Parathyroid adenoma (tissue), 2 donors: ENCODE measurements around the gene TFDP1.

Source experiments
- H2AFZ ChIP-seq: fragments of 300-600 bp; sonication (generic); one replicate; pipeline ENCODE4 v1.7.0; 2017; ENCODE audit warnings: antibody characterized with exemption, mild to moderate bottlenecking
- H3K27ac ChIP-seq: fragments of 300-600 bp; sonication (generic); one replicate; pipeline ENCODE4 v1.7.0; 2017
- H3K27me3 ChIP-seq: fragments of 300-600 bp; sonication (generic); one replicate; pipeline ENCODE4 v1.7.0; 2017; ENCODE audit warnings: low read length; ENCODE audit not compliant: control insufficient read depth, insufficient read depth
- H3K36me3 ChIP-seq: fragments of 300-600 bp; sonication (generic); one replicate; pipeline ENCODE4 v1.7.0; 2017; ENCODE audit warnings: low read length; ENCODE audit not compliant: control insufficient read depth, insufficient read depth
- H3K4me1 ChIP-seq: fragments of 300-600 bp; sonication (generic); one replicate; pipeline ENCODE4 v1.7.0; 2017; ENCODE audit warnings: control low read depth
- H3K4me2 ChIP-seq: fragments of 300-600 bp; sonication (generic); one replicate; pipeline ENCODE4 v1.7.0; 2017; ENCODE audit warnings: low read length
- H3K4me3 ChIP-seq: fragments of 300-600 bp; sonication (generic); one replicate; pipeline ENCODE4 v1.7.0; 2017; ENCODE audit warnings: low read depth, low read length
- H3K79me2 ChIP-seq: fragments of 300-600 bp; sonication (generic); one replicate; pipeline ENCODE4 v1.7.0; 2017; ENCODE audit warnings: control low read depth
- H3K9ac ChIP-seq: fragments of 300-600 bp; sonication (generic); one replicate; pipeline ENCODE4 v1.7.0; 2017; ENCODE audit warnings: mild to moderate bottlenecking
- H3K9me3 ChIP-seq: fragments of 300-600 bp; sonication (generic); one replicate; pipeline ENCODE4 v1.7.0; 2017; ENCODE audit warnings: low read length; ENCODE audit not compliant: control insufficient read depth
- TF ChIP-seq, protein P1 (sequence below): fragments of 300-600 bp; sonication (generic); IDR thresholded peaks from one replicate; pipeline ENCODE4 v1.7.0; 2017; ENCODE audit warnings: antibody characterized with exemption, mild to moderate bottlenecking
- donor health status: primary hyperparathyroidism.

The TFDP1 gene

DNA sequence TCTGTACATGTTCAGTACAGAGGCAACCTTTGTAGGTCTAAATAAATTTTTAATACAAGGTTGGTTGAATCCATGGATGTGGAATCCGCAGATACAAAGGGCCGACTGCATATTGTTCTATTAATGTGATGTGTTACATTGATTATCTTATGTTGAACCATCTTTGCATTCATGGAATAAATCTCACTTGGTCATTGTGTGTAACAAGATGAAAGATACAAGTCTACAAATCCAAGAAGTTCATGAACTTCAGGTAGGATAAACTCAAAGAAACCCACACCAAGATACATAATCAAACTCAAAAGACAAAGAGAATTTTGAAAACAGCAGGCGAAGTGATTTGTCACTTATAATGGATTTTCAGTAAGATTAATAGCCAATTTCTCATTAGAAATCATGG is 8.0 kb upstream of the TFDP1 start:
- Histone ChIP-seq H3K9me3 (no peaks in the 10 kb centered on the region), H3K9ac (no peak overlapping the region), H3K79me2 (no peaks in the 10 kb centered on the region), H3K4me1 (no peaks in the 10 kb centered on the region), H3K4me3 (no peak overlapping the region), H3K27ac (no peak overlapping the region), H3K4me2 (no peak overlapping the region), H3K27me3 (no peaks in the 10 kb centered on the region), H2AFZ (no peak overlapping the region), H3K36me3 (no peaks in the 10 kb centered on the region)
- TF ChIP-seq, protein P1, sequence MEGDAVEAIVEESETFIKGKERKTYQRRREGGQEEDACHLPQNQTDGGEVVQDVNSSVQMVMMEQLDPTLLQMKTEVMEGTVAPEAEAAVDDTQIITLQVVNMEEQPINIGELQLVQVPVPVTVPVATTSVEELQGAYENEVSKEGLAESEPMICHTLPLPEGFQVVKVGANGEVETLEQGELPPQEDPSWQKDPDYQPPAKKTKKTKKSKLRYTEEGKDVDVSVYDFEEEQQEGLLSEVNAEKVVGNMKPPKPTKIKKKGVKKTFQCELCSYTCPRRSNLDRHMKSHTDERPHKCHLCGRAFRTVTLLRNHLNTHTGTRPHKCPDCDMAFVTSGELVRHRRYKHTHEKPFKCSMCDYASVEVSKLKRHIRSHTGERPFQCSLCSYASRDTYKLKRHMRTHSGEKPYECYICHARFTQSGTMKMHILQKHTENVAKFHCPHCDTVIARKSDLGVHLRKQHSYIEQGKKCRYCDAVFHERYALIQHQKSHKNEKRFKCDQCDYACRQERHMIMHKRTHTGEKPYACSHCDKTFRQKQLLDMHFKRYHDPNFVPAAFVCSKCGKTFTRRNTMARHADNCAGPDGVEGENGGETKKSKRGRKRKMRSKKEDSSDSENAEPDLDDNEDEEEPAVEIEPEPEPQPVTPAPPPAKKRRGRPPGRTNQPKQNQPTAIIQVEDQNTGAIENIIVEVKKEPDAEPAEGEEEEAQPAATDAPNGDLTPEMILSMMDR = no peak

DNA sequence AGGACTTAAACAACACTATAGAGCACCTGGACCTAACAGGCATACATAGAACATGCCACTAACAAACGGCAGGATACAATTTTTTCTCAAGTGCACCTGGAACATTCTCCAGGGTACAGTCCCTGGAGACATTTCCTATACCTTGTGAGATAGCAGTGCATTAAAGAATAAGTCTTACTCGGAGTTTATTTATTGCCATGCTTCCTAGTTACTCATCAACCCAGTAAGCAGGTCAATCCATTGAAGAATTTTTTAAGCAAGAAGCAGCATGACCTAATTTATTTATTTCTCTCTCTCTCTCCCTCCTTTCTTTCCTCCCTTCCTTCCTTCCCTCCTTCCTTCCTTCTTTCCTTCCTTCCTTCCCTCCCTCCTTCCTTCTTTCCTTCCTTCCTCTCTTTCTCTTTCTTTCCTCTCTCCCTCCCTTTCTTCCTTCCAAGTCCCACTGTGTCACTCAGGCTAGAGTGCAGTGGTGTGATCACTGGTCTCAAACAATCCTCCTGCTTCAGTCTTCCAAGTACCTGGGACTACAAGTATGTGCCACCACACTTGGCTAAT is 6.6 kb upstream of the TFDP1 start:
- TF ChIP-seq, protein P1 = no peak
- H3K4me1 ChIP-seq = no peaks in the 10 kb centered on the region
- H2AFZ ChIP-seq = no peak overlapping the region

DNA sequence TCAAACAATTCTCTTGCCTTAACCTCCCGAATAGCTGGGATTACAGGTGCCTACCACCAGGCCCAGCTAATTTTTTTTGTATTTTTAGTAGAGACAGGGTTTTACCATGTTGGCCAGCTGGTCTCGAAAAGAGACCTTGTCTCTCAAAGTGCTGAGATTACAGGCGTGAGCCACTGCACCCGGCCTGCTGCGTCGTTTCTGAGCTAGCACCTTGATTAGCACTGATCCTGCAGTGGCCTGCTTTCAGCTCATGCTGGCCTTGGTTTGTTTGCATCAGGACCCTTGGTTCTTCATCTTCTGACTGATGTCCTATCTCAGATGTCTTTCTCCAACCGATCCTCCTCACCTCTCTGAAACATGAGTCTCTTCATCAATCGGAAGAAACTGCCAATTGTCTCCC is 4.9 kb upstream of the TFDP1 start:
- no peaks in the 10 kb centered on the region for H3K79me2 ChIP-seq
- no peak overlapping the region for H3K4me2 ChIP-seq
- no peak overlapping the region for H2AFZ ChIP-seq
- no peaks in the 10 kb centered on the region for H3K9me3 ChIP-seq
- no peak overlapping the region for H3K27ac ChIP-seq
- TF ChIP-seq, protein P1 = no peak
- H3K36me3 ChIP-seq = no peaks in the 10 kb centered on the region
- H3K27me3 ChIP-seq = no peaks in the 10 kb centered on the region
- H3K4me1 ChIP-seq = no peaks in the 10 kb centered on the region
- H3K9ac ChIP-seq = no peak overlapping the region
- H3K4me3 ChIP-seq = no peak overlapping the region

More for the DNA sequence above, 6.6 kb upstream of the TFDP1 start:
- Histone ChIP-seq H3K4me2 (no peak overlapping the region), H3K27me3 (no peaks in the 10 kb centered on the region), H3K4me3 (no peak overlapping the region), H3K79me2 (no peaks in the 10 kb centered on the region), H3K36me3 (no peaks in the 10 kb centered on the region), H3K9me3 (no peaks in the 10 kb centered on the region), H3K9ac (no peak overlapping the region), H3K27ac (no peak overlapping the region)

DNA sequence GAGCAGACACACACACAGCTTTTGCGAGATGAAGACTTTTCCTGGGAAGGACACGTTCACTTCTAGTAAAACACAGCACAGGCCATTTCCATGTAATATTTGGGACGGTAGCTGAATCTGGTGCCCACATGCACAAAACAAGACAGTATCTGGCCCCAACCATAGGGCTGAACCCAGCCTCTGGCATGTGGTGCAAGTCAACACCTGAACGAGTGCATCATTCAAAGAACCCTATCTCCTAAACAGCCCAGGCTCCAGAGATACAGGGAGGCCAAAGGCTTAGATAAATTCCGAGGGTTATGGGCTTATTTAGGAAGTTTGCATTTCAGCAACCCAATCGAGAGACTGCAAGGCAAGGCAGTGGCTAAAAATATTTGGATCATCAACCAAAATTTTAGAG is 2.7 kb upstream of the TFDP1 start:
- Histone ChIP-seq H3K36me3 (no peaks in the 10 kb centered on the region), H3K79me2 (peaks cover under 1% of the 10 kb centered on the region), H3K9ac (no peak overlapping the region), H2AFZ (no peak overlapping the region), H3K4me3 (no peak overlapping the region), H3K4me2 (no peak overlapping the region), H3K9me3 (no peaks in the 10 kb centered on the region), H3K27ac (no peak overlapping the region), H3K27me3 (no peaks in the 10 kb centered on the region), H3K4me1 (no peaks in the 10 kb centered on the region)
- TF ChIP-seq, protein P1 = no peak

DNA sequence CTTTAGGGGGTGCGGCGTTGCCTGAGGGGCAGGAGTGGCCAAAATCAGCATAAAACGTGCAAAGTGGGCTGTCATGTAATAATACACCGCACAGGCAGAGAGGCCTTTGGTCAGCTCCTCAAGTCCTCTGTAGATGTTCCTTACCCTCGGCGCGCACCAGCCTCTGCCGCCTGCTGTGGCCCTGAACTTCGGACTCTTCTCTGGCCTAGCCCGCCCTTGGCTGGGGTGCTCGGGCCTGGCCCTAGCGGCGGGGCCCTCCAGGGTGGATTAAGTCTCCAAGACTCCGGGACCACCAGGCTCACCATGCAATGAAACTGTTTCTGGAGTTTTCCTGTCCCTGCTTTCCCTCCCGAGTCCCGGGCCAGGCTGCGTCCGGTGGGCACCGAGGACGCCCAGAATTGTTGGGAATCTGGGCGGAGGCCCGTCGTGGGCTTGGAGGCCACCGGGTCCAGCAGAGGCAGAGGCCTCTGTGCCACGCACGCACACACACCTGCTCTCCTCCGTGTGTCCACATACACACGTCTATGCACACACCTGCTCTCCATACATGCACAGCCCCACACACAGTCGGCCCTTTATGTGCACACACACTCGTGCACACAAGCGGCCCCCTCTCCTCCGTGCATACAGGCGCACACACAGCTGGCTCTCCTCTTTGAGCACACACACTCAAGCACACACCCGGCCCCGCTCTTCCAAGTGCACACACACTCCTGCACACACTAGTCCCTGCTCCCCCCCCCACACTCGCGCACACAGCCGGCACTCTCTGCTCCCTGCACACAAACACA is 1.5 kb upstream of the TFDP1 start:
- no peak overlapping the region for H3K4me3 ChIP-seq
- no peak overlapping the region for H3K4me2 ChIP-seq
- TF ChIP-seq, protein P1 = no peak
- no peaks in the 10 kb centered on the region for H3K36me3 ChIP-seq
- H3K9me3 ChIP-seq = no peaks in the 10 kb centered on the region
- no peaks in the 10 kb centered on the region for H3K27me3 ChIP-seq
- H3K79me2 ChIP-seq = peaks cover 3% of the 10 kb centered on the region
- H3K9ac ChIP-seq = no peak overlapping the region
- no peaks in the 10 kb centered on the region for H3K4me1 ChIP-seq
- no peak overlapping the region for H3K27ac ChIP-seq
- no peak overlapping the region for H2AFZ ChIP-seq
